Stimulated activated CD4-positive, alpha-beta T cell treated with anti-CD3 and anti-CD28 coated beads, Interleukin-12 subunit alpha, Interleukin-12 subunit beta, amount 100 ng/mL, for 4 hours (primary cell): ENCODE data around the gene UVRAG.

Experiments
- DNase-seq: peaks from one replicate; pipeline ENCODE4 v3.0.0-alpha.2; 2020

Gene UVRAG

GRCh38 chr11:75810637-75811390 is 4.2 kb upstream of the UVRAG start:
- no peak for DNase-seq

GRCh38 chr11:75811485-75811884 is 3.5 kb upstream of the UVRAG start:
- DNase-seq, result no peak

- DNase-seq, result no peak
These were observed 2.4 kb upstream of the UVRAG start for GRCh38 chr11:75812542-75813040.

GRCh38 chr11:75813124-75813523 is 1.9 kb upstream of the UVRAG start:
- no peak for DNase-seq

GRCh38 chr11:75813622-75814039 is 1.4 kb upstream of the UVRAG start:
- DNase-seq, result no peak

- no peak for DNase-seq
These were observed 690 bp upstream of the UVRAG start for GRCh38 chr11:75814363-75814676.

GRCh38 chr11:75815345-75816168 is 547 bp downstream of the UVRAG start:
- peak; percentile 30 for DNase-seq

GRCh38 chr11:75816561-75817239 is 1.7 kb downstream of the UVRAG start:
- DNase-seq, result no peak

- DNase-seq, result no peak
These were observed 5.6 kb downstream of the UVRAG start for GRCh38 chr11:75820645-75821044.

- DNase-seq, result no peak
These were observed 6.2 kb downstream of the UVRAG start for GRCh38 chr11:75821202-75821601.

- DNase-seq, result no peak
These were observed 7.5 kb downstream of the UVRAG start for GRCh38 chr11:75822541-75822940.

GRCh38 chr11:75823415-75823814 is 8.4 kb downstream of the UVRAG start:
- DNase-seq, result no peak

- DNase-seq, result no peak
These were observed 8.9 kb downstream of the UVRAG start for GRCh38 chr11:75823946-75824345.

- DNase-seq, result no peak
These were observed 11.6 kb downstream of the UVRAG start for GRCh38 chr11:75826461-75827230.

- DNase-seq, result no peak
These were observed 12.6 kb downstream of the UVRAG start for GRCh38 chr11:75827562-75827961.

GRCh38 chr11:75831915-75832502 is 17.0 kb downstream of the UVRAG start:
- DNase-seq, result no peak

- DNase-seq, result no peak
These were observed 19.7 kb downstream of the UVRAG start for GRCh38 chr11:75834728-75835127.

GRCh38 chr11:75836417-75836816 is 21.4 kb downstream of the UVRAG start:
- no peak for DNase-seq

GRCh38 chr11:75839851-75840250 is 24.8 kb downstream of the UVRAG start:
- no peak for DNase-seq

- no peak for DNase-seq
These were observed 25.5 kb downstream of the UVRAG start for GRCh38 chr11:75840522-75840921.

- DNase-seq, result no peak
These were observed 26.7 kb downstream of the UVRAG start for GRCh38 chr11:75841739-75842138.

GRCh38 chr11:75845324-75845723 is 30.3 kb downstream of the UVRAG start:
- no peak for DNase-seq
